GM23338 (cell line): ENCODE measurements around the gene MADCAM1. TPM values are rescaled to one million over a fixed set of nuclear protein-coding genes. Genes with fewer than 3 reads are reported as not detected.

Experiments used
- ATAC-seq: fragments of 200-7000 bp; cut with Tn5 transposase; 3 replicates; pipeline ENCODE4 v1.9.1; 2020
- DNase-seq: peaks from one replicate; pipeline ENCODE4 v3.0.0-alpha.2; 2015; ENCODE audit warnings: low spot score
- H2AFZ ChIP-seq: fragments of 200-600 bp; sonication (generic); 2 replicates; pipeline ENCODE4 v1.8.0; 2016; ENCODE audit warnings: antibody characterized with exemption, mild to moderate bottlenecking, moderate library complexity
- H3F3A ChIP-seq: fragments of 200-600 bp; sonication (generic); replicated peaks from 2 replicates; pipeline ENCODE4 v1.8.0; 2017; ENCODE audit warnings: antibody characterized with exemption, mixed run types, low read depth
- H3K27ac ChIP-seq: fragments of 200-600 bp; sonication (generic); 2 replicates; pipeline ENCODE4 v1.6.1; 2016; ENCODE audit warnings: low read depth
- H3K27me3 ChIP-seq: fragments of 200-600 bp; sonication (generic); 2 replicates; pipeline ENCODE4 v1.8.0; 2016; ENCODE audit warnings: mild to moderate bottlenecking, mixed run types, moderate library complexity; ENCODE audit not compliant: insufficient read depth
- H3K36me3 ChIP-seq: fragments of 200-600 bp; sonication (generic); 2 replicates; pipeline ENCODE4 v1.8.0; 2016; ENCODE audit warnings: mild to moderate bottlenecking; ENCODE audit not compliant: insufficient read depth
- H3K4me1 ChIP-seq: fragments of 200-600 bp; sonication (generic); 2 replicates; pipeline ENCODE4 v1.8.0; 2016; ENCODE audit warnings: mild to moderate bottlenecking, moderate library complexity; ENCODE audit not compliant: insufficient read depth
- H3K4me2 ChIP-seq: fragments of 200-600 bp; sonication (generic); 2 replicates; pipeline ENCODE4 v1.7.1; 2017; ENCODE audit warnings: mixed run types
- H3K4me3 ChIP-seq: fragments of 200-600 bp; sonication (generic); 2 replicates; pipeline ENCODE4 v1.6.1; 2016; ENCODE audit warnings: mixed run types
- H3K79me2 ChIP-seq: fragments of 200-600 bp; sonication (generic); replicated peaks from 2 replicates; pipeline ENCODE4 v1.8.0; 2017; ENCODE audit warnings: mild to moderate bottlenecking; ENCODE audit not compliant: insufficient read depth
- H3K9me2 ChIP-seq: fragments of 200-600 bp; sonication (generic); 2 replicates; pipeline ENCODE4 v1.8.0; 2017; ENCODE audit not compliant: insufficient read depth
- H4K20me1 ChIP-seq: fragments of 200-600 bp; sonication (generic); replicated peaks from 2 replicates; pipeline ENCODE4 v1.8.0; 2017; ENCODE audit warnings: mild to moderate bottlenecking; ENCODE audit not compliant: insufficient read depth
- H3K27ac Mint-ChIP-seq: 2 replicates; pipeline ENCODE4 v1.8.0; 2020; ENCODE audit warnings: inconsistent platforms, mild to moderate bottlenecking, moderate library complexity, mixed read lengths
- H3K27me3 Mint-ChIP-seq: 3 replicates; pipeline ENCODE4 v1.8.0; 2022; ENCODE audit warnings: low read depth, mild to moderate bottlenecking, moderate library complexity, mixed read lengths, inconsistent platforms; ENCODE audit not compliant: insufficient read depth, poor library complexity
- H3K36me3 Mint-ChIP-seq: 3 replicates; pipeline ENCODE4 v1.8.0; 2021; ENCODE audit warnings: low read depth, mild to moderate bottlenecking, inconsistent platforms, moderate library complexity, mixed read lengths
- H3K4me1 Mint-ChIP-seq: 3 replicates; pipeline ENCODE4 v1.8.0; 2020; ENCODE audit warnings: mild to moderate bottlenecking, inconsistent platforms, mixed read lengths
- H3K4me3 Mint-ChIP-seq: 3 replicates; pipeline ENCODE4 v1.8.0; 2021; ENCODE audit warnings: moderate library complexity, mild to moderate bottlenecking, inconsistent platforms, mixed read lengths
- H3K9me3 Mint-ChIP-seq: 3 replicates; pipeline ENCODE4 v1.8.0; 2020; ENCODE audit warnings: moderate library complexity, mild to moderate bottlenecking, inconsistent platforms, mixed read lengths
- CREB1 ChIP-seq: fragments of 250-450 bp; sonication (Bioruptor Pico); IDR thresholded peaks from 2 replicates; pipeline ENCODE4 v1.5.0; 2020; ENCODE audit warnings: low read depth, mild to moderate bottlenecking, moderate library complexity
- CTCF ChIP-seq, 2 experiments: fragments of 200-600 bp in 1 of 2; sonication (generic) in 1 of 2; conservative IDR thresholded peaks; 2 replicates each; pipeline versions ENCODE4 v1.5.1 to v1.6.1; 2016 to 2017; ENCODE audit warnings: antibody characterized with exemption in 2 of 2, low read depth in 2 of 2, mild to moderate bottlenecking in 2 of 2, moderate library complexity in 1 of 2
- ETS1 ChIP-seq: IDR thresholded peaks from 2 replicates; pipeline ENCODE4 v1.6.1; 2016; ENCODE audit warnings: antibody characterized with exemption
- EZH2 ChIP-seq: fragments of 200-600 bp; sonication (generic); IDR thresholded peaks from one replicate; pipeline ENCODE4 v1.8.0; 2017; ENCODE audit warnings: antibody characterized with exemption, mild to moderate bottlenecking, low read depth; ENCODE audit not compliant: unreplicated experiment
- EZH2phosphoT487 ChIP-seq: fragments of 200-600 bp; sonication (generic); IDR thresholded peaks from one replicate; pipeline ENCODE4 v1.8.1; 2018; ENCODE audit warnings: antibody characterized with exemption; ENCODE audit not compliant: unreplicated experiment
- JUNB ChIP-seq: IDR thresholded peaks from one replicate; pipeline ENCODE4 v1.6.1; 2016; ENCODE audit warnings: antibody characterized with exemption; ENCODE audit not compliant: unreplicated experiment
- NANOG ChIP-seq: IDR thresholded peaks from 2 replicates; pipeline ENCODE4 v1.6.1; 2016; ENCODE audit warnings: antibody characterized with exemption, borderline replicate concordance
- POLR2AphosphoS5 ChIP-seq: IDR thresholded peaks from 2 replicates; pipeline ENCODE4 v1.6.1; 2016; ENCODE audit warnings: antibody characterized with exemption, low read depth
- REST ChIP-seq: IDR thresholded peaks from one replicate; pipeline ENCODE4 v1.6.1; 2018; ENCODE audit warnings: antibody characterized with exemption; ENCODE audit not compliant: unreplicated experiment
- ZNF114 ChIP-seq: fragments of 250-450 bp; sonication (Bioruptor Pico); IDR thresholded peaks from 2 replicates; pipeline ENCODE4 v1.5.0; 2020; ENCODE audit warnings: mild to moderate bottlenecking, moderate library complexity
- ZNF331 ChIP-seq: fragments of 250-450 bp; sonication (Bioruptor Pico); IDR thresholded peaks from 2 replicates; pipeline ENCODE4 v1.5.0; 2020; ENCODE audit warnings: low read depth, mild to moderate bottlenecking, moderate library complexity
- ZNF462 ChIP-seq: fragments of 250-450 bp; sonication (Bioruptor Pico); IDR thresholded peaks from 2 replicates; pipeline ENCODE4 v1.5.0; 2020; ENCODE audit warnings: mild to moderate bottlenecking, moderate library complexity
- polyA plus RNA-seq: library from polyadenylated mRNA; unstranded; fragments of >200 nt; fragmentation: Nextera tagmentation; extraction: Ambion mirVana; gene quantifications from 2 replicates; pipeline ENCODE4 v1.2.1, GENCODE V29; 2016
- total RNA-seq: library from RNA; depleted of rRNA; stranded (reverse); fragments of >200 nt; shearing (Covaris generic); gene quantifications from 2 replicates; pipeline ENCODE4 v1.2.3, GENCODE V29; 2014

The MADCAM1 gene
- total and polyA plus RNA-seq, 2 experiments from 2014 or later, result 2.1 to 2.5 TPM

- TF ChIP-seq ZNF331 (CRISPR knock-in tag), result no peak
- no peak for TF ChIP-seq NANOG
- TF ChIP-seq EZH2, result no peak
- TF ChIP-seq REST, result no peak
- no peak for TF ChIP-seq JUNB
- TF ChIP-seq CREB1 (CRISPR knock-in tag), result peak; percentile 83
- TF ChIP-seq ZNF114, result no peak
- no peak for TF ChIP-seq EZH2phosphoT487
- peak; percentile 37; the same call in 1 of the 2 replicates for TF ChIP-seq ETS1
- TF ChIP-seq POLR2AphosphoS5, result peak; percentile 83
- TF ChIP-seq ZNF462 (CRISPR knock-in tag), result no peak
- no peak for TF ChIP-seq CTCF (conservative IDR thresholded peaks at IDR 0.05; ENCODE audit: low read depth in 2 of 2)
- no peaks in the 10 kb centered on the region for H3K27me3 ChIP-seq
- DNase-seq (peak; percentile 92), ATAC-seq (peak; percentile 74)
- H2AFZ ChIP-seq, result peak overlapping the region; percentile 81; the same call in 1 of the 2 replicates
- Mint-ChIP-seq H3K9me3 (0 out of 3 replicates have a peak, but pooled peaks cover 2% of the 10 kb centered on the region), H3K4me1 (peaks cover 9% of the 10 kb centered on the region), H3K36me3 (peaks cover 5% of the 10 kb centered on the region; the same call in 1 of the 3 replicates), H3K27ac (peak overlapping the region; percentile 92), H3K4me3 (peak overlapping the region; percentile 82), H3K27me3 (peaks cover 19% of the 10 kb centered on the region)
- peaks cover 15% of the 10 kb centered on the region for H3F3A ChIP-seq
- peak overlapping the region; percentile 79 for H3K4me3 ChIP-seq
- no peaks in the 10 kb centered on the region; the same call in 1 of the 2 replicates for H3K4me1 ChIP-seq
- peaks cover 25% of the 10 kb centered on the region for H3K79me2 ChIP-seq
- peak overlapping the region; percentile 79 for H3K4me2 ChIP-seq
- no peaks in the 10 kb centered on the region; the same call in 1 of the 2 replicates for H3K36me3 ChIP-seq
- H3K27ac ChIP-seq, result peak overlapping the region; percentile 66; the same call in 1 of the 2 replicates
- peaks cover 17% of the 10 kb centered on the region for H4K20me1 ChIP-seq
- H3K9me2 ChIP-seq, result no peaks in the 10 kb centered on the region
These were observed 34.9 kb downstream of the MADCAM1 start for GRCh38 chr19:531009-531752.
